HCT116 (cell line): ENCODE measurements around the gene ANO4. TPM values are rescaled to one million over a fixed set of nuclear protein-coding genes. Genes with fewer than 3 reads are reported as not detected.
"Not testable (repeated sequence)": the region's sequence is repeated elsewhere in the genome, so short reads cannot be mapped to it uniquely, and the experiment has no call there.

Source experiments
- ATAC-seq: fragments of 200-7000 bp; cut with Tn5 transposase; 2 replicates; pipeline ENCODE4 v1.9.1; 2020; ENCODE audit warnings: mild to moderate bottlenecking, moderate library complexity
- BruUV-seq: library from RNA; stranded (reverse); fragments of 400-500 nt; replicated peaks from 2 replicates; lab custom pipeline; 2021; lab: Mats Ljungman, UMichigan
- CTCF ChIA-PET: fragments of 300-600 bp; sonication (Branson Sonifier 250); formaldehyde crosslinking; loops from one replicate; lab custom pipeline; 2021; ENCODE audit warnings: antibody characterized with exemption; lab: Charles Lee
- POLR2A ChIA-PET: fragments of 300-600, 350-600 bp; sonication (Branson Sonifier 250); formaldehyde crosslinking; loops from one replicate; lab custom pipeline; 2021; ENCODE audit warnings: antibody characterized with exemption; lab: Charles Lee
- RAD21 ChIA-PET, 2 experiments: fragments of 300-600 bp; sonication (Branson Sonifier 250); formaldehyde crosslinking; loops; one replicate each; lab custom pipeline; 2023; ENCODE audit warnings: low total read pairs in 2 of 2; ENCODE audit not compliant: uncharacterized antibody in 2 of 2, unreplicated experiment in 2 of 2, low non-redundant PET in 1 of 2; lab: Charles Lee
- DNase-seq: peaks from one replicate; pipeline ENCODE4 v3.0.0-alpha.2; 2010; ENCODE audit warnings: low read depth, low spot score
- H2AFZ ChIP-seq: fragments of 200-600 bp; shearing (Covaris generic), sonication (generic); 2 replicates; pipeline ENCODE4 v1.6.1; 2017; ENCODE audit warnings: low read depth, mixed run types, mixed read lengths, antibody characterized with exemption, low read length; ENCODE audit not compliant: poor library complexity, severe bottlenecking
- H3K27ac ChIP-seq: 2 replicates; pipeline ENCODE4 v1.5.1; 2012; ENCODE audit warnings: low read depth, low read length
- H3K27me3 ChIP-seq: fragments of 200-600 bp; sonication (generic); 2 replicates; pipeline ENCODE4 v1.6.1; 2016; ENCODE audit warnings: mixed run types, low read length, mixed read lengths; ENCODE audit not compliant: insufficient read depth
- H3K36me3 ChIP-seq, 2 experiments: fragments of 200-500 bp in 1 of 2; fragments of 200-600 bp in 1 of 2; sonication (Bioruptor generic) in 1 of 2; sonication (generic) in 1 of 2; 2 replicates each; pipeline versions ENCODE4 v1.5.1 to v1.6.1; 2014 to 2016; ENCODE audit warnings: low read length in 2 of 2, inconsistent platforms in 1 of 2, mixed read lengths in 1 of 2, mixed run types in 1 of 2; ENCODE audit not compliant: insufficient read depth in 2 of 2, control insufficient read depth in 1 of 2
- H3K4me1 ChIP-seq, 2 experiments: fragments of 200-600 bp in 1 of 2; sonication (generic) in 1 of 2; 2 replicates each; pipeline versions ENCODE4 v1.5.1 to v1.6.1; 2012 to 2017; ENCODE audit warnings: low read length in 2 of 2, inconsistent platforms in 1 of 2, mild to moderate bottlenecking in 1 of 2, mixed read lengths in 1 of 2, mixed run types in 1 of 2, moderate library complexity in 1 of 2; ENCODE audit not compliant: insufficient read depth in 2 of 2, control insufficient read depth in 1 of 2
- H3K4me2 ChIP-seq: fragments of 200-600 bp; sonication (generic); 2 replicates; pipeline ENCODE4 v1.6.1; 2017; ENCODE audit warnings: mixed run types, low read length, mixed read lengths
- H3K4me3 ChIP-seq, 2 experiments: fragments of 200-600 bp in 1 of 2; sonication (generic) in 1 of 2; replicated peaks in 1 of 2; 2 replicates each; pipeline ENCODE4 v1.5.1; 2011 to 2016; ENCODE audit warnings: low read length in 2 of 2, control low read depth in 1 of 2, low read depth in 1 of 2, mild to moderate bottlenecking in 1 of 2, mixed read lengths in 1 of 2, mixed run types in 1 of 2
- H3K79me2 ChIP-seq: fragments of 200-600 bp; sonication (generic); 2 replicates; pipeline ENCODE4 v1.6.1; 2017; ENCODE audit warnings: mild to moderate bottlenecking, mixed run types, low read length, moderate library complexity, mixed read lengths; ENCODE audit not compliant: insufficient read depth
- H3K9ac ChIP-seq: fragments of 200-600 bp; sonication (generic); 2 replicates; pipeline ENCODE4 v1.6.1; 2016; ENCODE audit warnings: low read length, mixed read lengths
- H3K9me2 ChIP-seq: fragments of 200-600 bp; sonication (generic), shearing (Covaris generic); 2 replicates; pipeline ENCODE4 v1.6.1; 2017; ENCODE audit warnings: mixed run types, mild to moderate bottlenecking, moderate library complexity; ENCODE audit not compliant: insufficient read depth
- H3K9me3 ChIP-seq, 2 experiments: fragments of 200-500 bp in 1 of 2; fragments of 200-600 bp in 1 of 2; sonication (Bioruptor generic) in 1 of 2; sonication (generic) in 1 of 2; 2 replicates each; pipeline ENCODE4 v1.6.1; 2014 to 2017; ENCODE audit warnings: low read length in 2 of 2, mixed read lengths in 2 of 2, inconsistent platforms in 1 of 2, low read depth in 1 of 2, mild to moderate bottlenecking in 1 of 2, mixed run types in 1 of 2, moderate library complexity in 1 of 2; ENCODE audit not compliant: control insufficient read depth in 1 of 2, insufficient read depth in 1 of 2
- H4K20me1 ChIP-seq: fragments of 200-600 bp; sonication (generic), shearing (Covaris generic); 2 replicates; pipeline ENCODE4 v1.6.1; 2017; ENCODE audit warnings: mixed run types, mild to moderate bottlenecking, moderate library complexity; ENCODE audit not compliant: insufficient read depth
- ELF1 ChIP-seq: IDR thresholded peaks from 2 replicates; pipeline ENCODE4 v1.6.1; 2012; ENCODE audit warnings: low read depth, borderline replicate concordance
- EZH2phosphoT487 ChIP-seq: fragments of 200-600 bp; IDR thresholded peaks from 2 replicates; pipeline ENCODE4 v1.6.1; 2018; ENCODE audit warnings: antibody characterized with exemption, borderline replicate concordance
- JUND ChIP-seq: IDR thresholded peaks from 2 replicates; pipeline ENCODE4 v1.6.1; 2012
- POLR2A ChIP-seq: IDR thresholded peaks from 2 replicates; pipeline ENCODE4 v1.7.0; 2011; ENCODE audit warnings: borderline replicate concordance; ENCODE audit not compliant: insufficient read depth, insufficient read length; ENCODE audit errors: extremely low read depth
- SIN3A ChIP-seq: IDR thresholded peaks from 2 replicates; pipeline ENCODE4 v1.6.1; 2012; ENCODE audit warnings: low read depth
- SP1 ChIP-seq: IDR thresholded peaks from 2 replicates; pipeline ENCODE4 v1.6.1; 2012; ENCODE audit warnings: low read depth
- TCF7L2 ChIP-seq: IDR thresholded peaks from 2 replicates; pipeline ENCODE4 v1.7.0; 2011; ENCODE audit warnings: borderline replicate concordance, inconsistent platforms; ENCODE audit not compliant: insufficient read depth, insufficient read length; ENCODE audit errors: extremely low read depth
- YY1 ChIP-seq: IDR thresholded peaks from 2 replicates; pipeline ENCODE4 v1.6.1; 2011; ENCODE audit warnings: low read length, low read depth, moderate library complexity, mild to moderate bottlenecking; ENCODE audit not compliant: insufficient replicate concordance; ENCODE audit errors: extremely low read depth
- ZFX ChIP-seq: fragments of 450-650 bp; IDR thresholded peaks from 2 replicates; pipeline ENCODE4 v1.6.1; 2017
- intact Hi-C: fragments of 100-400 bp; cut with micrococcal nuclease; formaldehyde crosslinking; loops from 2 replicates; pipeline ENCODE4 v1.10.0; 2022
- total RNA-seq: library from RNA; stranded (reverse); gene quantifications from one replicate; pipeline ENCODE4 v1.2.1, GENCODE V29; 2021; ENCODE audit not compliant: unreplicated experiment
- TF ChIP-seq, protein P1 (sequence below): IDR thresholded peaks from 2 replicates; pipeline ENCODE4 v1.6.1; 2012; ENCODE audit warnings: low read depth
- TF ChIP-seq, protein P2 (sequence below), 3 experiments: fragments of 200-600 bp in 1 of 3; sonication (generic) in 1 of 3; IDR thresholded peaks in 2 of 3; conservative IDR thresholded peaks in 1 of 3; 2 replicates each; pipeline ENCODE4 v1.5.1; 2012 to 2017; ENCODE audit warnings: low read depth in 2 of 3, low read length in 2 of 3, antibody characterized with exemption in 1 of 3, borderline replicate concordance in 1 of 3, control low read depth in 1 of 3, mild to moderate bottlenecking in 1 of 3, mixed read lengths in 1 of 3, mixed run types in 1 of 3, moderate library complexity in 1 of 3; ENCODE audit not compliant: insufficient read depth in 1 of 3
- TF ChIP-seq, protein P3 (sequence below): IDR thresholded peaks from 2 replicates; pipeline ENCODE4 v1.6.1; 2012

ANO4 gene
- total RNA-seq, 1 experiment from 2014 or later, result 1.7 TPM

DNA sequence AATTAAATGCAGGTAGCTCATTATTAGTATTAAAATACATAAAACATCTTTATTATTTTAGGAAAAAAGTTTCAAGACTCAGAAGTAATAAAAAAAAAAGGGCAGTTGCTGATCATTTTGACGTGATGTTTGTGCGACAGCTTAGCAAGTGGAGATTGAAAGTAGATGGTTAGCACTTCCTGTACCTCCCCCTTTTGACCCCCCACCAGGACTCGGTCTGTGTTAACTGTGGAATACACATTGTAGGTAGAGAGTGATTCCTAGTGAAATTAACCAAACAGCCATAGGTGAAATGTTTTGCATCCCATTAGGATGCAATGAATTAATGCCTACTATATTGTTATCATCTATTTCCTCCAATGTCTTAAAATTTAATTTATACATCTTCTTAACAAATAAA, 294.7 kb downstream of the ANO4 start (continued):
- TF ChIP-seq POLR2A, result no peak
- TF ChIP-seq, all 23 proteins: peak for 0

DNA sequence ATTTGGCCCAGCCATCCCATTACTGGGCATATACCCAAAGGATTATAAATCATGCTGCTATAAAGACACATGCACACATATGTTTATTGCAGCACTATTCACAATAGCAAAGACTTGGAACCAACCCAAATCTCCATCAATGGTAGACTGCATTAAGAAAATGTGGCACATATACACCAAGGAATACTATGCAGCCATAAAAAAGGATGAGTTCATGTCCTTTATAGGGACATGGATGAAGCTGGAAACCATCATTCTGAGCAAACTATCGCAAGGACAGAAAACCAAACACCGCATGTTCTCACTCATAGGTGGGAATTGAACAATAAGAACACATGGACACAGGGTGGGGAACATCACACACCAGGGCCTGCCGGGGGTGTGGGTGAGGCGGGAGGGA, 295.6 kb downstream of the ANO4 start:
- H3K27ac ChIP-seq, DNase-seq, H2AFZ ChIP-seq, H3K27me3 ChIP-seq, CTCF ChIA-PET, H3K9ac ChIP-seq, H3K36me3 ChIP-seq, H3K9me3 ChIP-seq, POLR2A ChIA-PET, H4K20me1 ChIP-seq, H3K4me2 ChIP-seq, H3K4me1 ChIP-seq, BruUV-seq, ATAC-seq, intact Hi-C loops, RAD21 ChIA-PET, H3K79me2 ChIP-seq, H3K9me2 ChIP-seq, H3K4me3 ChIP-seq: not testable (repeated sequence)

DNA sequence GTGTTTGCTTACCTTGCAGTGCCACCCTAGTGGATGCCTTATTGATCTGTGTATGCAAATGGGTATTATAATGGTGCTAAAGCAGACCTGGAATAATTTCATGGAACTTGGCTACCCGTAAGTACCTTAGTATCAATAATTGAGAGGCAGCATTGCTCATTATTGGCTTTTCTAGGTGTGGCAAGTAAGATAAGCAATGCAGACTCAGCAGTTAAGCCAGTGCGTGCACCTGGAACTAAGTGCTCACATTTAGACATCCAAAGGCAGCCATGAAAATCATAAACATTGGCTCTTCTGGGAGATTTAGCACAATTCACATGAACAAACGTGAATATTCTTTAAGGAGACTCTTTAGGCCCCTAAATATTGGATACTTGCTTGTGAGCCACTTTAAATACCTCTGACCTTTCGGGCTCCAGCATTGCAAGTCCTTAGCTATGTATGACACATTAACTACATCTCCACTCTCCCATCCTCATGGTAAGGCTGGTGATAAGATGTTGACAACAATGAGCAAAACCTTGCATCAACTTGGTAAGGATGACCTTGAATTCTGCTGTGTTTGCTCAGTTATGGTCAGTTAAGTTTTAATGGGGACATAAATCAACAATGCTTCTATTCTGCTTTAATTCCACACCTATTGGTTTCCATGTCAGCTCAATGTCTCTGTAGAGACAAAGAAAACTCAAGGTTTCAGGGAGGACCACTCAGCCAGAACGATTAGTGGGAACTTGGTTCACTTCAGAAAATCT, 303.4 kb downstream of the ANO4 start:
- POLR2A ChIA-PET, result no interaction called here
- H3K27ac ChIP-seq, result no peak overlapping the region
- no peaks in the 10 kb centered on the region for H3K4me1 ChIP-seq
- no TSS peak for BruUV-seq
- H4K20me1 ChIP-seq, result no peaks in the 10 kb centered on the region
- H3K9me3 ChIP-seq, result no peaks in the 10 kb centered on the region
- no peaks in the 10 kb centered on the region for H3K27me3 ChIP-seq
- H3K4me2 ChIP-seq, result no peak overlapping the region
- H3K4me3 ChIP-seq, result no peak overlapping the region
- ATAC-seq, result no peak
- RAD21 ChIA-PET, result no interaction called here
- intact Hi-C loops, result no loop called here
- no peak overlapping the region for H2AFZ ChIP-seq
- no peak for DNase-seq
- no peaks in the 10 kb centered on the region for H3K79me2 ChIP-seq
- H3K36me3 ChIP-seq, result no peaks in the 10 kb centered on the region
- CTCF ChIA-PET, result no interaction called here
- H3K9ac ChIP-seq, result no peak overlapping the region
- peaks cover 2% of the 10 kb centered on the region; the same call in 1 of the 2 replicates for H3K9me2 ChIP-seq
- no peak for TF ChIP-seq SIN3A
- TF ChIP-seq SP1, result no peak
- TF ChIP-seq YY1, result no peak
- TF ChIP-seq POLR2A, result no peak
- TF ChIP-seq, protein P1, sequence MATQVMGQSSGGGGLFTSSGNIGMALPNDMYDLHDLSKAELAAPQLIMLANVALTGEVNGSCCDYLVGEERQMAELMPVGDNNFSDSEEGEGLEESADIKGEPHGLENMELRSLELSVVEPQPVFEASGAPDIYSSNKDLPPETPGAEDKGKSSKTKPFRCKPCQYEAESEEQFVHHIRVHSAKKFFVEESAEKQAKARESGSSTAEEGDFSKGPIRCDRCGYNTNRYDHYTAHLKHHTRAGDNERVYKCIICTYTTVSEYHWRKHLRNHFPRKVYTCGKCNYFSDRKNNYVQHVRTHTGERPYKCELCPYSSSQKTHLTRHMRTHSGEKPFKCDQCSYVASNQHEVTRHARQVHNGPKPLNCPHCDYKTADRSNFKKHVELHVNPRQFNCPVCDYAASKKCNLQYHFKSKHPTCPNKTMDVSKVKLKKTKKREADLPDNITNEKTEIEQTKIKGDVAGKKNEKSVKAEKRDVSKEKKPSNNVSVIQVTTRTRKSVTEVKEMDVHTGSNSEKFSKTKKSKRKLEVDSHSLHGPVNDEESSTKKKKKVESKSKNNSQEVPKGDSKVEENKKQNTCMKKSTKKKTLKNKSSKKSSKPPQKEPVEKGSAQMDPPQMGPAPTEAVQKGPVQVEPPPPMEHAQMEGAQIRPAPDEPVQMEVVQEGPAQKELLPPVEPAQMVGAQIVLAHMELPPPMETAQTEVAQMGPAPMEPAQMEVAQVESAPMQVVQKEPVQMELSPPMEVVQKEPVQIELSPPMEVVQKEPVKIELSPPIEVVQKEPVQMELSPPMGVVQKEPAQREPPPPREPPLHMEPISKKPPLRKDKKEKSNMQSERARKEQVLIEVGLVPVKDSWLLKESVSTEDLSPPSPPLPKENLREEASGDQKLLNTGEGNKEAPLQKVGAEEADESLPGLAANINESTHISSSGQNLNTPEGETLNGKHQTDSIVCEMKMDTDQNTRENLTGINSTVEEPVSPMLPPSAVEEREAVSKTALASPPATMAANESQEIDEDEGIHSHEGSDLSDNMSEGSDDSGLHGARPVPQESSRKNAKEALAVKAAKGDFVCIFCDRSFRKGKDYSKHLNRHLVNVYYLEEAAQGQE, result no peak
- TF ChIP-seq, protein P2, sequence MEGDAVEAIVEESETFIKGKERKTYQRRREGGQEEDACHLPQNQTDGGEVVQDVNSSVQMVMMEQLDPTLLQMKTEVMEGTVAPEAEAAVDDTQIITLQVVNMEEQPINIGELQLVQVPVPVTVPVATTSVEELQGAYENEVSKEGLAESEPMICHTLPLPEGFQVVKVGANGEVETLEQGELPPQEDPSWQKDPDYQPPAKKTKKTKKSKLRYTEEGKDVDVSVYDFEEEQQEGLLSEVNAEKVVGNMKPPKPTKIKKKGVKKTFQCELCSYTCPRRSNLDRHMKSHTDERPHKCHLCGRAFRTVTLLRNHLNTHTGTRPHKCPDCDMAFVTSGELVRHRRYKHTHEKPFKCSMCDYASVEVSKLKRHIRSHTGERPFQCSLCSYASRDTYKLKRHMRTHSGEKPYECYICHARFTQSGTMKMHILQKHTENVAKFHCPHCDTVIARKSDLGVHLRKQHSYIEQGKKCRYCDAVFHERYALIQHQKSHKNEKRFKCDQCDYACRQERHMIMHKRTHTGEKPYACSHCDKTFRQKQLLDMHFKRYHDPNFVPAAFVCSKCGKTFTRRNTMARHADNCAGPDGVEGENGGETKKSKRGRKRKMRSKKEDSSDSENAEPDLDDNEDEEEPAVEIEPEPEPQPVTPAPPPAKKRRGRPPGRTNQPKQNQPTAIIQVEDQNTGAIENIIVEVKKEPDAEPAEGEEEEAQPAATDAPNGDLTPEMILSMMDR (IDR thresholded peaks at IDR 0.05 in 2 of 3, conservative IDR thresholded peaks at IDR 0.05 in 1 of 3; ENCODE audit: borderline replicate concordance in 1 of 3, insufficient read depth in 1 of 3, low read depth in 2 of 3, low read length in 2 of 3), result no peak
- no peak for TF ChIP-seq JUND
- TF ChIP-seq, protein P3, sequence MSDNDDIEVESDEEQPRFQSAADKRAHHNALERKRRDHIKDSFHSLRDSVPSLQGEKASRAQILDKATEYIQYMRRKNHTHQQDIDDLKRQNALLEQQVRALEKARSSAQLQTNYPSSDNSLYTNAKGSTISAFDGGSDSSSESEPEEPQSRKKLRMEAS, result no peak
- no peak for TF ChIP-seq TCF7L2
- no peak for TF ChIP-seq ELF1
- TF ChIP-seq ZFX, result no peak
- no peak for TF ChIP-seq EZH2phosphoT487
